ENCODE measurements around the gene UCN. TPM values are rescaled to one million over a fixed set of nuclear protein-coding genes. Genes with fewer than 3 reads are reported as not detected.

UCN gene
- total and polyA plus RNA-seq, 2 experiments from 2014 or later, result 1.0 to 2.9 TPM

DNA sequence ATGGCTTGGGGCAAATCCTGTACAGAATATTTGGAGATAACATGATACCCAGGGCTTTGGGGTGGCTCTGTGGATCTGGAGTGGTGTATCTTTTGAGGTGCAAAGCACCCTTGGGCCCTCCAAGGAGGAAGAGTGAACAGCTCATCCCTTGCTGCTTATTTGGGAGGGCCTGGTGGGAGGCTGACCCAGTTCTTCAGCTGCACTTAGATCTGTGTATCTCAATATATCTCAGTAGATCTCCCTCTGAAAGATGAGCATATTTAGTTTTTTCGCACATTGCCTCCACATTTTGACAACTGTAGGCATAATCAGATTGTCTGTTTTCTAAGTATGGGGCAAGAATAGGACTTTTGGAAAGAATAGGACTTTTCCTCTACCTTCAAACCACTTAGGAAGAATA is 23.2 kb downstream of the UCN start:
- no peak for DNase-seq (ENCODE audit: low spot score)
- no peaks in the 10 kb centered on the region for H3K79me2 ChIP-seq
- no peaks in the 10 kb centered on the region for H3K36me3 ChIP-seq (replicated peaks; ENCODE audit: insufficient read depth, low read depth)
- 80% methylated on average over 1 of the region's 1 CpG for WGBS (ENCODE audit: low lambda C conversion rate, missing lambda C conversion rate)
- H4K20me1 ChIP-seq (ENCODE audit: insufficient read depth, poor library complexity, severe bottlenecking), result no peaks in the 10 kb centered on the region
- H3K9me2 ChIP-seq (replicated peaks; ENCODE audit: insufficient read depth), result no peaks in the 10 kb centered on the region
- no peaks in the 10 kb centered on the region for H3K9me3 ChIP-seq (ENCODE audit: low read depth)
- H3K27me3 ChIP-seq, result peaks cover 10% of the 10 kb centered on the region
- no peak overlapping the region for H3K4me3 ChIP-seq
- no peak overlapping the region for H3K27ac ChIP-seq
- TF ChIP-seq EZH2phosphoT487 (IDR thresholded peaks at IDR 0.05; ENCODE audit: low read depth, severe bottlenecking, unreplicated experiment) (no peak), EZH2 (IDR thresholded peaks at IDR 0.05; ENCODE audit: borderline replicate concordance) (no peak)
- TF ChIP-seq, protein P1, sequence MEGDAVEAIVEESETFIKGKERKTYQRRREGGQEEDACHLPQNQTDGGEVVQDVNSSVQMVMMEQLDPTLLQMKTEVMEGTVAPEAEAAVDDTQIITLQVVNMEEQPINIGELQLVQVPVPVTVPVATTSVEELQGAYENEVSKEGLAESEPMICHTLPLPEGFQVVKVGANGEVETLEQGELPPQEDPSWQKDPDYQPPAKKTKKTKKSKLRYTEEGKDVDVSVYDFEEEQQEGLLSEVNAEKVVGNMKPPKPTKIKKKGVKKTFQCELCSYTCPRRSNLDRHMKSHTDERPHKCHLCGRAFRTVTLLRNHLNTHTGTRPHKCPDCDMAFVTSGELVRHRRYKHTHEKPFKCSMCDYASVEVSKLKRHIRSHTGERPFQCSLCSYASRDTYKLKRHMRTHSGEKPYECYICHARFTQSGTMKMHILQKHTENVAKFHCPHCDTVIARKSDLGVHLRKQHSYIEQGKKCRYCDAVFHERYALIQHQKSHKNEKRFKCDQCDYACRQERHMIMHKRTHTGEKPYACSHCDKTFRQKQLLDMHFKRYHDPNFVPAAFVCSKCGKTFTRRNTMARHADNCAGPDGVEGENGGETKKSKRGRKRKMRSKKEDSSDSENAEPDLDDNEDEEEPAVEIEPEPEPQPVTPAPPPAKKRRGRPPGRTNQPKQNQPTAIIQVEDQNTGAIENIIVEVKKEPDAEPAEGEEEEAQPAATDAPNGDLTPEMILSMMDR (IDR thresholded peaks at IDR 0.05; ENCODE audit: poor library complexity), result no peak
- H3K4me2 ChIP-seq, result no peak overlapping the region
- H3K4me1 ChIP-seq (ENCODE audit: insufficient read depth), result no peaks in the 10 kb centered on the region
- H2AFZ ChIP-seq, result no peak overlapping the region

DNA sequence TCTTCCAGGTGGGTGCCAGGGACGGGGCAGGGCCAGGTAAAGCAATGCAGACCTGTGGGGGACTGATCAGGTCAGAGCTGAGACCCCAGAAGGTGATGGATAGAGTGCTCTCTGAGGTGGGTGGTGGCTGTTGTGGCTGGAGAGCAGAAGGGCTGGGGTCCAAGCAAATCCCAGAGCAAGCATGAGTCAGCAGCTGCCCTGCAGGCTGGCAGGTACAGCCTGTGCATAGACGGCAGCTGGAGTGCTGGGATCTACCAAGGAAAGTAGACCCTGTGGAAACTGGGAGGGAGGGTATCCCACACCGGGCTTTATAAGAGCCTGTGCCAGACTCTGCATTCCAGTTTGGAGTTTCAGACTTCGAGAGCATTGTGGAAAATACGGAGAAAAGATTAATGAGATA is 25.4 kb downstream of the UCN start:
- H3K79me2 ChIP-seq, result no peaks in the 10 kb centered on the region
- no peaks in the 10 kb centered on the region for H3K9me3 ChIP-seq (ENCODE audit: low read depth)
- H3K9me2 ChIP-seq (replicated peaks; ENCODE audit: insufficient read depth), result no peaks in the 10 kb centered on the region
- H3K4me1 ChIP-seq (ENCODE audit: insufficient read depth), result no peaks in the 10 kb centered on the region
- no peak overlapping the region for H3K4me3 ChIP-seq
- no peaks in the 10 kb centered on the region for H3K36me3 ChIP-seq (replicated peaks; ENCODE audit: insufficient read depth, low read depth)
- no peaks in the 10 kb centered on the region for H4K20me1 ChIP-seq (ENCODE audit: insufficient read depth, poor library complexity, severe bottlenecking)
- no peak overlapping the region for H3K27ac ChIP-seq
- no peak overlapping the region for H3K4me2 ChIP-seq
- peaks cover 13% of the 10 kb centered on the region for H3K27me3 ChIP-seq
- no peak overlapping the region for H2AFZ ChIP-seq
- TF ChIP-seq EZH2phosphoT487 (IDR thresholded peaks at IDR 0.05; ENCODE audit: low read depth, severe bottlenecking, unreplicated experiment) (no peak), EZH2 (IDR thresholded peaks at IDR 0.05; ENCODE audit: borderline replicate concordance) (no peak)
- TF ChIP-seq, protein P1 (IDR thresholded peaks at IDR 0.05; ENCODE audit: poor library complexity), result no peak
- WGBS (ENCODE audit: low lambda C conversion rate, missing lambda C conversion rate), result 36% methylated on average over 5 of the region's 5 CpGs
- DNase-seq (ENCODE audit: low spot score), result no peak

GRCh38 chr2:27281855-27282559 is 26.2 kb downstream of the UCN start, which contains the start of gene TRIM54:
TSS of gene TRIM54 (plus strand) at chr2:27282429. CDS start at chr2:27282732, 303 bp downstream.
- no peak within 1 kb of the TSS for H2AFZ ChIP-seq
- WGBS (ENCODE audit: low lambda C conversion rate, missing lambda C conversion rate), result 75% methylated on average over 5 of the region's 5 CpGs
- no peaks in the 10 kb centered on the region for H3K36me3 ChIP-seq (replicated peaks; ENCODE audit: insufficient read depth, low read depth)
- H3K4me1 ChIP-seq (ENCODE audit: insufficient read depth), result no peaks in the 10 kb centered on the region
- no peaks in the 10 kb centered on the region for H3K79me2 ChIP-seq
- TF ChIP-seq, protein P1 (IDR thresholded peaks at IDR 0.05; ENCODE audit: poor library complexity), result no peak
- TF ChIP-seq EZH2phosphoT487 (IDR thresholded peaks at IDR 0.05; ENCODE audit: low read depth, severe bottlenecking, unreplicated experiment), result no peak
- TF ChIP-seq EZH2 (IDR thresholded peaks at IDR 0.05; ENCODE audit: borderline replicate concordance), result no peak
- no peaks in the 10 kb centered on the region for H3K9me2 ChIP-seq (replicated peaks; ENCODE audit: insufficient read depth)
- no peaks in the 10 kb centered on the region for H4K20me1 ChIP-seq (ENCODE audit: insufficient read depth, poor library complexity, severe bottlenecking)
- no peak within 1 kb of the TSS for H3K4me2 ChIP-seq
- H3K27me3 ChIP-seq, result peaks cover 17% of the 10 kb centered on the region
- no peak within 1 kb of the TSS for H3K27ac ChIP-seq
- H3K4me3 ChIP-seq, result no peak within 1 kb of the TSS
- no peaks in the 10 kb centered on the region for H3K9me3 ChIP-seq (ENCODE audit: low read depth)
- no peak for DNase-seq (ENCODE audit: low spot score)

Data from hepatocyte (in vitro differentiated cells).